HK-2 (cell line): ENCODE measurements around the gene TRIM67.

Source experiments
- DNase-seq: peaks from one replicate; pipeline ENCODE4 v3.0.0-alpha.2; 2018; ENCODE audit not compliant: unreplicated experiment

TRIM67 gene

DNA sequence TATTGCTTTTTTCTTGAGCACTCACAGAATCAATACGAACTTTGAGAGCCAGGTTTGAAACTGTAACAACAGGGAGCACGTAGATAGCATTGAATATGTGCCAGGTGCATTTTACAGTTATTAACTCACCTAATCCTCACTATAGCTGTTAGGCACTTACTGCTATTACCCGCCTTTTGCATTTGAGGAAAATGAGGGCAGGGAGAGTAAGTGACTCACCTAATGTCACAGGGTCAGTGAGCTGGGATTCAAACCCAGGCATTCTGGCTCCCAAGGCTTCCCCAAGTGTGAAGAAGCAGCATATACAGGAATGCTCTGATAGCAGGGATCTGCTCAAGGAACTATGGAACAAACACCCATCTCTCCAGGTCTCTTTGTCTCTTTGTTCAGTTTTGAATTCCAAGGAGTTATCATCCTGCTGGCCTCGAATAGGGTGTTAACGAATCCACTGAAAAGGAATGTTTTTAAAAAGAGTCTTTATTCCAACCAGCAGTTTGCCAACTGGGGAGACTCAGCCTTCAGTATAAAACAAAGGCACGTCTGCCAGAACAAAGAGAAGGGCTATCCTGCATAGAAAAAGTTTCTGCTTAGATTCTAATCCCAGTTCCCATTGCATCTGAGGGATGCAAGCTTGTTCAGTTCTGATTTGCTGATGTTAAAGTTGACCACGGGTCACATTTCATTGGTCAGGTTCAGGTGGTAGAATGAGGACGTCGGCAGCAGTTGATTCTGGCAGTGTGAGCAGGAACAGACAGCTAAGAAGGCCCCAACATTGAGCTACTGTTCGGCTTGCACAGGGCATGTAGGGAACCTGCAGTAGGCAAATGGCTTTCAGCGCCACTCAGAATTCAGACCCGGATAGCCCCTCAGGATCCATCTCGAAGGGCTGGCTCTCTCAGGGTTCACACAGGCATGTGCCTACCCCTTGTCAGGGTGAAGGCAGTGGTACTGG lies 22.1 kb downstream of the TRIM67 start:
- no peak for DNase-seq

GRCh38 chr1:231184891-231185290 lies 23.0 kb downstream of the TRIM67 start:
- DNase-seq, result no peak

DNA sequence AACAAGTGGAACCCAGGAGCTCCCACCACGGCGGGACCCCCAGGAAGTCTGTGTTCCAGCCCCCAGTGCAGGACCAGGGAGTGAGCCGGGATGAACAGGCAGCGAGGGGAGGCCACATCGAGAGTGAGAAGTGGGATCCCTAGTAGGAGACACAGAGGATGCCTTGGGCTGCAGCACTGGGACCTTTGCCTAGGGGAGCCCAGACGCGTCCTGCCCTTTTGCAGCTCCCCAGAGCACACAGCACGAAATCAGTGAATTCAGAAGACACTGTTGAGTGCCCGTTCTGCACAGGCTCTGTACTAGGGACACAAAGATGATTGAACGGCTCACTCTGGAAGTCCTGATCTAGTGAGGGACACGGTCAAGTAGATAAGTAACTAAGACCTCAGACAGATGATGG lies 23.5 kb downstream of the TRIM67 start:
- DNase-seq, result no peak

DNA sequence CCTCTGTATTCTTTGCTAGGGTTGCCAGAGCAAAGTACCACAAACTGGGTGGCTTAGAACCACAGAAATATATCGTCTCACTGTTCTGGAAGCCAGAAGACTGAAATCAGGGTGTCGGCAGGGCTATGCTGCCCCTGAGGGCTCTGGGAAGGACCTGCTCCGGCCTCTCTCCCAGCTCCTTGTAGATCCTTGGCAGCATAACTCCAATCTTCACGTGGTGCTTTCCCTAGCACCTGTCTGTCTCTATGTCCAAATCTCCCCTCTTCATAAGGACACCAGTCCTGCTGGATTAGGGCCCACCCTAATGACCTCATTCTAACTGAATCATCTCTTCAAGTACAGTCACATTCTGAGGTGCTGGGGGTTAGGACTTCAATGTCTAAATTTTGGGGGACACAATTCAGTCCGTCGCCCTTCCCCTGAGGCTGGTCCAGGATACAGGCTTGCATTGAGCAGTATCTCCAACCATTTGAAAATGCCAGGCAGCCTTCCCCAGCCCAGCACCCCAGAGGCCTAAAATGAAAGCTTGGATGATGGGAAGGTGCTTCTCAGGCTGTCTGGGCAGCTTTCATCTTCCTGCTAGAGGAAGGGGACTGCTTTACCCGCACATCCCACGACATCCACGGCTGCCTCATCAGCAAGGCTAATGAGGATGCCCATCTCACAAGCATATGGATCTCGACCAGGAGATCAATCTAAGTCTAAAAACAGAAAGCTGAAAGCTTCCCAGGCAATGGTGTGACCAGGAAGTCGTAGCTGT lies 24.7 kb downstream of the TRIM67 start:
- DNase-seq, result no peak

- DNase-seq, result no peak
Observed at GRCh38 chr1:231187571-231187970, 25.7 kb downstream of the TRIM67 start.

DNA sequence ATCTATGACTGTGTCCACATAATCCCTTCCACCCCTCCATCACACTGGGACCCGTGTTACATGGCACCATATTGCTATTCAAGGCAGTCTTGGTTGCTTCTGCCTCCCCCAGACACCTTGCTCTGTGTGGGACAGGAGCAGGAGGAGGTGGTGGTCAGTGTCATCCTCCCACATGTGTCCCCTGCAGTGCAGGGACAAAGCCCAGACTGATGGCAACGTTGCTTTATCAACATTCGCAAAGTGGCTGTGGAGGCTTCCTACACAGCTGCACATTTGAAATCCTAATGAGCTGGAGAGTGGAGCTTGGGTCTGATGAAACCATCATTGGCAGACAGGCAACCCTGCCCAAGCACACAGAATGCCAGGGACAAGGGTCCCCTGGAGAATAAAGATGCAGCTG lies 26.2 kb downstream of the TRIM67 start:
- DNase-seq, result no peak

DNA sequence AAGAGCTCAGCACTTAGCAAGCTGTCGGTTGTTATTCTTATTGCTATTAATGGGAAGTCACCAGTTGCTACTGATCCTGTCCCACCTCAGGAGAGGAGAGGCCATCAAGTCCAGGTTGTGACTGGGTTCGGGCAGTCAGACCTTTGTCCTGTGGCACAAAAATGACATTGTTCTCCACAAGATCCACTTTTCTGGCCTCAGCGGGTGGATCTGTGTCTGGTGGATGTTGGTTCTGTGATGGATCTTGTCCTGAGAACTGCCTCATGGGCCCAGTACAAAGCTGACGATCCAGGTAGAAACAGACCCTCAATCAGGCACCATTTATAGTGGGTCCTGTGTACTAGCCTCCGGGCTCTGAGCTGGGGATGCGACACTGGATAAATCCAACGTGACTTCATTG lies 26.9 kb downstream of the TRIM67 start:
- no peak for DNase-seq

DNA sequence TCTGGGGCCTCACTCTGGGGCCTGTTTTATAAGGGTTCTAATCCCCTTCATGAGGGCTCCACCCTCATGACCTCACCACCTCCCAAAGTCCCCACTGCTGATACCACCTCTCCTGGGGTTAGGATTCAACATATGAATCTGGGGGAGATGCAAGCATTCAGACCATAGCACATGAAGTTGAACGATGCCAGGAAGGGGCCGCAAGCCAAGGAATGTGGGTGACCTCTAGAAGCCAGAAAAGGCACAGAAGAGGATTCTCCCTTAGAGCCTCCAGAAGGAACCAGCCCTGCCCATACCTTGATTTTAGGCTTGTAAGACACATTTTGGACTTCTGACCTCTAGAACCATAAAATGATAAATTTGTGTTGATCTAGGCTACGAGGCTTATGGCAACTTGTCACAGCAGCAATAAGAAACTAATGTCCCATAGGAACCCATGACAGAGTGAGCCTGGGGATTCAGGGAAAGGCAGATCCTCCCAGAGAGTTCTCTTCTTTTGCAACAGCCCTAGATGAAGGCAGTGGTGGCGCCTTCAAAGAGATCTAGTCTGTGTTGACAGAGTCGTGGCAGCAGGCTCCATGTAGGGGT lies 27.9 kb downstream of the TRIM67 start:
- no peak for DNase-seq

GRCh38 chr1:231190456-231190855 lies 28.6 kb downstream of the TRIM67 start:
- no peak for DNase-seq

DNA sequence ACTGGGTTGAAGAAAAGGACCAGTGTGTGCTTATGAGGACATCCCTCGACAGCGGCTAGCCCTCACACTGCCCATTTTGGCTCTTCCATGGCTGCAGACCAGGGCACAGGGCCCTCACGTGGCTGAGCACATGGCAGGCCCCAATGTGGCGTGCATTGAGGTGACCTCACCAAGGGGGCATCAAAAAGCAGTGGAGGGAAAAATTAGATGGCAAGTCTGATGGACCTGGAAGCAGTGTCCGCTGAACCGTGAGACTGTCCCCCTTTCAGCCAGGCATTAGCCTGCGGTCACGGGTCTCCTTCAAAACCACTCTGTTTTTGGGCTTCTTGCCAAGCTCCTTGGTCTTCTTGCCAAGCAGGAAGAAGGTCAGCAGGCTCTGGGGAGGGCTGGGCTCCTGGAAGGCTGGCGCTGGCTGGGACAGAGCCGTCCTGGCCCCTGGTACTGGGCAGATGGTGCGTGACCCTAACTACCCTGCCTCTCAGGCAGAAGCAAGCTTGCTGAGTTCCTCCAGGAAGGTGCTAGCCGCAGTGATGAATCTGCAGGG lies 30.8 kb downstream of the TRIM67 start:
- peak; percentile 90 for DNase-seq

DNA sequence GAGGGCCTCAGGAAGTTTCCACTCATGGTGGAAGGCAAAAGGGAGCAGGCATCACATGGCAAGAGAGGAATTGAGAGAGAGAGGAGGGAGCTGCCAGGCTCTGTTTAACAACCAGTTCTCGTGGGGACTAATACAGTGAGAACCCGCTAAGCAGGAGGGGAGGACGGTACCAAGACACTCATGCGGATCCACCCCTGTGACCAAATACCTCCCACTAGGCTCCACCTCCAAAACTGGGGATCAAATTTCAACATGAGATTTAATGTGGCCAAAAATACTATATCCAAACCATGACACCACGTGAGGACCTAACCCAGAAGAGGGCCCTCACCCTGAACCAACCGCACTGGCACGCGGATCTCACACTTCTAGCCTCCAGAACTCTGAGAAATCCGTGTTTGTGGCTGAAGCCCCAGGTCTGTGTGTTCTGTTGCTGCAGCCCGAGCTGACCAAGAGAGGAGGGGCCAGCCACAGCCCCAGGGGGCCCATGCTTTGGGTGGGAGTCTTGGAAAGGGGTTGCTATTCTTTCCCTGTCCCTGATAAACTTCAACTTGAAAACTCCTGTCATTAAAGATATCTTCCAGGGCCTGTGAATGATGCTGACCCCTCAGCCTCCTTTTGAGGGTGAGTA lies 32.0 kb downstream of the TRIM67 start:
- DNase-seq, result peak; percentile 62

DNA sequence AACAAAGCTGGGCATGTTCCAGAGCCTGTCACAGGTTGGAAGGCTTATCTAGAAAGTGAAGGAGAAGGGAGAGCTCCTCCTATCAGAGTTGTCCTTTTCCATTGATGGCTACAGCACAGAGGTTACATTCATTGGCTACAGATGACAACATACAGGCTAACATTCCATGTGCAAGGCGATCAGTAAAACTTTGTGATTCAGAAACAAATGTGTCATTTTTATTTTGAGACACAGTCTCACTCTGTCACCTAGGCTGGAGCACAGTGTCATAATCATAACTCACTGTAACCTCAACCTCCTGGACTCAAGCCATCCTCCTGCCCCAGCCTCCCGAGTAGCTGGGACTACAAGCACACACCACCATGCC lies 32.6 kb downstream of the TRIM67 start:
- no peak for DNase-seq

- DNase-seq, result peak; percentile 66
Observed at GRCh38 chr1:231194843-231195516, 33.1 kb downstream of the TRIM67 start.

DNA sequence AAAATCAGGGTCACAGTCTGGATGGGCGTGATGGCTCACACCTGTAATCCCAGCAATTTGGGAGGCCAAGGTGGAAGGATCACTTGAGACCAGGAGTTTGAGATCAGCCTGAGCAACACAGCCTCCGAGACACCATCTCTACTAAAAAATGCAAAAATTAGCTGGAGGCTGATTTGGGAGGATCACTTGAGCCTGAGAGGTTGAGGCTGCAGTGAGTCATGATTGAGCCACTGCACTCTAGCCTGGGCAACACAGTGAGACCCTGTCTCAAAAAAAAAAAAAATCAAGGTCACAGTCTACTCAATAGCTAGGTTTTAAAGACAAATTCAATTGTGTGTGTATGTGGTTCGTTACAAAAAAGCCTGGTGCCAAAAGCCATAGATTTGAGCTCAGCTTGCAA lies 34.4 kb downstream of the TRIM67 start:
- DNase-seq, result no peak

- no peak for DNase-seq
Observed at GRCh38 chr1:231196728-231197127, 34.9 kb downstream of the TRIM67 start.

DNA sequence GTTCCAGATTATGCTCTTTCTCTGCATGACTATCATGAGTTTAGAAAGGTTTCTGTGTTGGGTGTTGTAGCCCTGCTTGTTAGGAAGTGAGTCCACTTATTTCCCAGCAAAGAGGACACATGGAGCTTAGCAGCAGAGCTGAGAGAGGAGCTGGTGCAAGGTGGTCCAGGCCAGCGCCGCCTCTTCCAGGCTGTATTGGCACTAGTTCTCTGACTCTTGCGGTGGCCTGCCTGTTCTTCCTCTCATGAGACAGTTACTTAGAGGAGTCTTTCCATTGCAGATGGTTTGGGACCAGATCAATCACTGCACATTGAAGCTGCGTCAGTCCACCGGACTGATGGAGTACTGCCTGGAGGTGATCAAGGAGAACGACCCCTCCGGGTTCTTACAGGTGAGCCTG lies 38.0 kb downstream of the TRIM67 start:
- DNase-seq, result no peak

DNA sequence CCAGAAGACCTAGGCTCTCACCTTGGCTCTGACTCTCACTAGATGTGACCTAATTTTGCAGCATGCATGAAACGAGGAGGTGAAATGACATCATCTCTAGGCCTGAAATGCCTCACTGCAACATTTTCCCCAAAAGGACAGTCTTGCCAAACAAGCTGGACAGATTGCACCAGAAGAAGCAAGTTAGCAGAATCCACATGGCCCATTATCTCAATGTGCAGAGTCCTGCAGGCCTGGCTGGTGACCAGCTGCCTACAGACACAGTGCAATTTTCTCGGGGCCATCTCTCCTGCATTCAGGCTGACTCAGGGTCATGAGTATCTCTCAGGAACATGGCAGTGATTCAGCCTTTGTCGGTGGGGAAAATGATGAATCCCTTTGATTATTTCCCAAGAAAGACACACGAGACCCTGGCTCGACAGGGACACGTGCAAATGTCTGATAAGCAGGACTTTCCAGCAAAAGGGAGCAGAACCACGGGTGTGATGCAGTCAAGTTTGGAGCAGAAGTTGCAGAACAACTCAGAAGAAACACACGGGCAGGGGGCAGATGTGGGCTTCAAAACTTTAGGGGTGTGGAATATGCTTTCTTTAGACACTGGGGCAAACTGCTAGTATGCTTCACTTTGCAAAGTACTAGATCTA lies 38.7 kb downstream of the TRIM67 start:
- DNase-seq, result peak; percentile 43

GRCh38 chr1:231201375-231201978 lies 39.6 kb downstream of the TRIM67 start:
- DNase-seq, result no peak

DNA sequence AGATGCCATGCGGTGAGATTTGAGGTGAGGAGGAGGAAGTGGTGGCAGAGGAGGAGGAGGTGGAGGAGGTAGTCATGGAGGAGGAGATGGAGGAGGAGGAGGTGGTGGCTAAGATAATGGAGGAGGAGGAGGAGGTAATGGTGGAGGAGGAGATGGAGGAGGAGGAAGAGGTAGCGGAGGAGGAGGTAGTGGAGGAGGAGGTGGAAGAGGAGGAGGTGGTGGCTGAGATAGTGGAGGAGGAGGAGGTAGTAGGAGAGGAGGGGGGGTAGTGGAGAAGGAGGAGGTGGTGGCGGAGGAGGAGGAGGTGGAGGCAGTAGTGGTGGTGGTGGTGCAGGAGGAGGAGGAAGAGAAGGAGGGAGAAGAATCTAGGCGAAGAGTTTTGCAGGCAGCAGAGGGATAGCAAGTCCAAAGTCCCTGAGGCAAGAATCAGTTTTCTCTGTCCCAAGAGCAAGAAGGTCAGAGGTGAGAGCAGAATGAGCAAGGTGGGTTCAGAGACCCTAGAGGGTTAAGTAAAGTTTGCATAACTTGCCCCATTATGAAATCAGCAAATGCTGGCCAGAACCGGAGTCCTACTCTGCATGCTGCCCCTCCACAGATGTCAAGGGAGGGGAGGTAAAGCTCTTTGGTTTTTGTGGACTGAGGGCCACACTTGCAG lies 40.2 kb downstream of the TRIM67 start:
- DNase-seq, result no peak
